ENCODE data around the gene LTF. TPM values are rescaled to one million over a fixed set of nuclear protein-coding genes. Genes with fewer than 3 reads are reported as not detected.

Gene LTF
- total and polyA plus RNA-seq, 4 donors, result 0.36 to 14.7 (median 1.4) TPM

- no peak overlapping the region for H3K4me3 ChIP-seq (ENCODE audit: low read depth in 1 of 3, low read length in 3 of 3)
- no peak overlapping the region for H3K9ac ChIP-seq (ENCODE audit: low read depth in 1 of 2, low read length in 2 of 2)
- H3K4me1 ChIP-seq (ENCODE audit: control insufficient read depth in 4 of 4, insufficient read depth in 4 of 4, low read length in 3 of 4), result no peaks in the 10 kb centered on the region
- no peak for TF ChIP-seq RXRA (IDR thresholded peaks at IDR 0.05)
- no peak for TF ChIP-seq JUND (IDR thresholded peaks at IDR 0.05)
- TF ChIP-seq ATF3 (IDR thresholded peaks at IDR 0.05), result no peak
- no peak for TF ChIP-seq FOXA2 (IDR thresholded peaks at IDR 0.05)
- peaks cover 0 to 3% (median 0%) of the 10 kb centered on the region in 4 donors for H3K36me3 ChIP-seq (ENCODE audit: control insufficient read depth in 4 of 4, insufficient read depth in 3 of 4, low read depth in 1 of 4, low read length in 3 of 4)
- 96% methylated on average over 4 of the region's 4 CpGs for WGBS
- H3K9me3 ChIP-seq (ENCODE audit: control insufficient read depth in 4 of 4, low read length in 3 of 4), result no peaks in the 10 kb centered on the region
- DNase-seq (ENCODE audit: low spot score), result no peak
- H3K27ac ChIP-seq (ENCODE audit: low read depth in 1 of 2, low read length in 2 of 2), result no peak overlapping the region
- no peaks in the 10 kb centered on the region for H3K27me3 ChIP-seq (ENCODE audit: control insufficient read depth in 4 of 4, insufficient read depth in 4 of 4, low read length in 3 of 4)
These were observed 44.3 kb upstream of the LTF start for GRCh38 chr3:46508850-46509591.

- Histone ChIP-seq H3K4me1 (ENCODE audit: control insufficient read depth in 4 of 4, insufficient read depth in 4 of 4, low read length in 3 of 4) (peaks cover 9 to 14% (median 12%) of the 10 kb centered on the region in 4 donors), H3K4me3 (ENCODE audit: low read depth in 1 of 3, low read length in 3 of 3) (no peak overlapping the region), H3K27ac (ENCODE audit: low read depth in 1 of 2, low read length in 2 of 2) (no peak overlapping the region), H3K9me3 (ENCODE audit: control insufficient read depth in 4 of 4, low read length in 3 of 4) (no peaks in the 10 kb centered on the region), H3K36me3 (ENCODE audit: control insufficient read depth in 4 of 4, insufficient read depth in 3 of 4, low read depth in 1 of 4, low read length in 3 of 4) (peaks cover 0 to 3% (median 0%) of the 10 kb centered on the region in 4 donors), H3K27me3 (ENCODE audit: control insufficient read depth in 4 of 4, insufficient read depth in 4 of 4, low read length in 3 of 4) (no peaks in the 10 kb centered on the region), H3K9ac (ENCODE audit: low read depth in 1 of 2, low read length in 2 of 2) (no peak overlapping the region)
- no peak for DNase-seq (ENCODE audit: low spot score)
- WGBS, result 89% methylated on average over 3 of the region's 3 CpGs
- TF ChIP-seq ATF3 (IDR thresholded peaks at IDR 0.05) (no peak), MAX (IDR thresholded peaks at IDR 0.05) (no peak), RXRA (IDR thresholded peaks at IDR 0.05) (no peak), YY1 (IDR thresholded peaks at IDR 0.05) (no peak), CTCF (IDR thresholded peaks at IDR 0.05; ENCODE audit: low read depth, low read length, missing input control) (no peak), HNF4G (IDR thresholded peaks at IDR 0.05) (no peak), NR2F2 (IDR thresholded peaks at IDR 0.05) (no peak), EGR1 (IDR thresholded peaks at IDR 0.05; ENCODE audit: low read depth in 2 of 2) (no peak), FOXA1 (IDR thresholded peaks at IDR 0.05) (no peak)
These were observed 41.8 kb upstream of the LTF start for GRCh38 chr3:46506526-46506925.

- H3K27me3 ChIP-seq (ENCODE audit: control insufficient read depth in 4 of 4, insufficient read depth in 4 of 4, low read length in 3 of 4), result no peaks in the 10 kb centered on the region
- H3K9me3 ChIP-seq (ENCODE audit: control insufficient read depth in 4 of 4, low read length in 3 of 4), result no peaks in the 10 kb centered on the region
- TF ChIP-seq REST (IDR thresholded peaks at IDR 0.05) (no peak), FOXA2 (IDR thresholded peaks at IDR 0.05) (no peak), EGR1 (IDR thresholded peaks at IDR 0.05; ENCODE audit: low read depth in 2 of 2) (no peak), ZBTB33 (IDR thresholded peaks at IDR 0.05) (no peak), ATF3 (IDR thresholded peaks at IDR 0.05) (no peak), SP1 (IDR thresholded peaks at IDR 0.05) (no peak), MAX (IDR thresholded peaks at IDR 0.05) (no peak)
- no peak overlapping the region for H3K9ac ChIP-seq (ENCODE audit: low read depth in 1 of 2, low read length in 2 of 2)
- H3K27ac ChIP-seq (ENCODE audit: low read depth in 1 of 2, low read length in 2 of 2), result no peak overlapping the region
- no peak for DNase-seq (ENCODE audit: low spot score)
- H3K36me3 ChIP-seq (ENCODE audit: control insufficient read depth in 4 of 4, insufficient read depth in 3 of 4, low read depth in 1 of 4, low read length in 3 of 4), result peaks cover 0 to 3% (median 0%) of the 10 kb centered on the region in 4 donors
- peaks cover 13 to 20% (median 17%) of the 10 kb centered on the region in 4 donors for H3K4me1 ChIP-seq (ENCODE audit: control insufficient read depth in 4 of 4, insufficient read depth in 4 of 4, low read length in 3 of 4)
- H3K4me3 ChIP-seq (ENCODE audit: low read depth in 1 of 3, low read length in 3 of 3), result no peak overlapping the region
- WGBS, result 93% methylated on average over 10 of the region's 10 CpGs
These were observed 41.2 kb upstream of the LTF start for GRCh38 chr3:46505953-46506352.
